Endothelial cell (in vitro differentiated cells): ENCODE data around the gene GADL1. TPM values are rescaled to one million over a fixed set of nuclear protein-coding genes. Genes with fewer than 3 reads are reported as not detected.

Source experiments
- DNase-seq: peaks from one replicate; pipeline ENCODE4 v3.0.0; 2021; ENCODE audit warnings: low spot score
- H3K27ac Mint-ChIP-seq: one replicate; pipeline ENCODE4 v1.8.0; 2021; ENCODE audit warnings: mixed read lengths, inconsistent platforms; ENCODE audit not compliant: unreplicated experiment
- H3K27me3 Mint-ChIP-seq: one replicate; pipeline ENCODE4 v1.8.0; 2021; ENCODE audit warnings: mild to moderate bottlenecking, moderate library complexity, mixed read lengths, inconsistent platforms; ENCODE audit not compliant: unreplicated experiment
- H3K36me3 Mint-ChIP-seq: one replicate; pipeline ENCODE4 v1.8.0; 2021; ENCODE audit warnings: mild to moderate bottlenecking, low read depth, mixed read lengths, inconsistent platforms; ENCODE audit not compliant: unreplicated experiment
- H3K4me1 Mint-ChIP-seq: one replicate; pipeline ENCODE4 v1.8.0; 2021; ENCODE audit warnings: mild to moderate bottlenecking, mixed read lengths, inconsistent platforms; ENCODE audit not compliant: unreplicated experiment
- H3K4me3 Mint-ChIP-seq: one replicate; pipeline ENCODE4 v1.8.0; 2021; ENCODE audit warnings: mild to moderate bottlenecking, mixed read lengths, inconsistent platforms; ENCODE audit not compliant: unreplicated experiment
- H3K9me3 Mint-ChIP-seq: one replicate; pipeline ENCODE4 v1.8.0; 2021; ENCODE audit warnings: mixed read lengths, inconsistent platforms; ENCODE audit not compliant: unreplicated experiment
- CTCF ChIP-seq: fragments of 200-600 bp; sonication (generic); IDR thresholded peaks from one replicate; pipeline ENCODE4 v1.5.0; 2021; ENCODE audit warnings: antibody characterized with exemption; ENCODE audit not compliant: unreplicated experiment
- total RNA-seq: library from RNA; stranded (reverse); fragmentation: NEBNext Ultra II Directional; extraction: Animal tissue kit (Norgen Biotek cat#: 25700); gene quantifications from one replicate; pipeline ENCODE4 v1.2.1, GENCODE V29; 2021; ENCODE audit not compliant: unreplicated experiment

GADL1 gene
- total RNA-seq, 1 donor from 2014 or later = not detected

- Mint-ChIP-seq H3K27me3 (peaks cover 4% of the 10 kb centered on the region), H3K4me3 (no peak overlapping the region), H3K9me3 (no peaks in the 10 kb centered on the region), H3K36me3 (no peaks in the 10 kb centered on the region), H3K27ac (no peak overlapping the region), H3K4me1 (peaks cover 3% of the 10 kb centered on the region)
- no peak for TF ChIP-seq CTCF
- DNase-seq = no peak
Measured at GRCh38 chr3:30768046-30768445, 126.4 kb downstream of the GADL1 start.

- no peak overlapping the region for H3K4me3 Mint-ChIP-seq
- no peaks in the 10 kb centered on the region for H3K9me3 Mint-ChIP-seq
- DNase-seq = no peak
- peaks cover 3% of the 10 kb centered on the region for H3K4me1 Mint-ChIP-seq
- no peaks in the 10 kb centered on the region for H3K36me3 Mint-ChIP-seq
- peaks cover 4% of the 10 kb centered on the region for H3K27me3 Mint-ChIP-seq
- H3K27ac Mint-ChIP-seq = no peak overlapping the region
- TF ChIP-seq CTCF = no peak
Measured at GRCh38 chr3:30766522-30766921, 127.9 kb downstream of the GADL1 start.

GRCh38 chr3:30764891-30765290 lies 129.6 kb downstream of the GADL1 start:
- Mint-ChIP-seq H3K27ac (no peak overlapping the region), H3K36me3 (no peaks in the 10 kb centered on the region), H3K9me3 (no peaks in the 10 kb centered on the region), H3K4me3 (no peak overlapping the region), H3K27me3 (peaks cover 4% of the 10 kb centered on the region), H3K4me1 (peaks cover 6% of the 10 kb centered on the region)
- no peak for TF ChIP-seq CTCF
- DNase-seq = no peak

- Mint-ChIP-seq H3K9me3 (no peaks in the 10 kb centered on the region), H3K27me3 (peaks cover 2% of the 10 kb centered on the region), H3K4me1 (peaks cover 6% of the 10 kb centered on the region), H3K36me3 (no peaks in the 10 kb centered on the region), H3K4me3 (no peak overlapping the region), H3K27ac (no peak overlapping the region)
- DNase-seq = no peak
- TF ChIP-seq CTCF = no peak
Measured at GRCh38 chr3:30764281-30764680, 130.2 kb downstream of the GADL1 start.

- H3K4me1 Mint-ChIP-seq = peaks cover 20% of the 10 kb centered on the region
- DNase-seq = no peak
- H3K27ac Mint-ChIP-seq = no peak overlapping the region
- no peaks in the 10 kb centered on the region for H3K27me3 Mint-ChIP-seq
- no peak for TF ChIP-seq CTCF
- H3K36me3 Mint-ChIP-seq = no peaks in the 10 kb centered on the region
- H3K9me3 Mint-ChIP-seq = no peaks in the 10 kb centered on the region
- H3K4me3 Mint-ChIP-seq = no peak overlapping the region
Measured at GRCh38 chr3:30761374-30761773, 133.1 kb downstream of the GADL1 start.
